H54 (cell line): ENCODE measurements around the gene LHFPL5.

Experiments
- DNase-seq: peaks from one replicate; pipeline ENCODE4 v3.0.0; 2011; ENCODE audit warnings: low spot score, mixed read lengths; ENCODE audit not compliant: insufficient read length
- FAIRE-seq: peaks from 3 replicates; lab custom pipeline; 2011; peaks lifted over from hg19 to GRCh38; lab: Jason Lieb, UNC
- POLR2A ChIP-seq: IDR thresholded peaks from 2 replicates; pipeline ENCODE4 v1.6.1; 2011; ENCODE audit warnings: low read depth, mild to moderate bottlenecking, low read length

Gene LHFPL5

GRCh38 chr6:35782424-35782823, 22.7 kb upstream of the LHFPL5 start:
- TF ChIP-seq POLR2A, result no peak
- DNase-seq (no peak), FAIRE-seq (no peak)

GRCh38 chr6:35784200-35784599, 21.0 kb upstream of the LHFPL5 start:
- TF ChIP-seq POLR2A, result no peak
- DNase-seq (no peak), FAIRE-seq (no peak)

- DNase-seq (no peak), FAIRE-seq (no peak)
- no peak for TF ChIP-seq POLR2A
Measured at GRCh38 chr6:35786272-35786671, 18.9 kb upstream of the LHFPL5 start.

- no peak for DNase-seq
- no peak for FAIRE-seq
- no peak for TF ChIP-seq POLR2A
Measured at GRCh38 chr6:35786810-35787209, 18.3 kb upstream of the LHFPL5 start.

- FAIRE-seq (no peak), DNase-seq (no peak)
- no peak for TF ChIP-seq POLR2A
Measured at GRCh38 chr6:35787266-35788218, 17.6 kb upstream of the LHFPL5 start.

- DNase-seq (no peak), FAIRE-seq (no peak)
- no peak for TF ChIP-seq POLR2A
Measured at GRCh38 chr6:35788423-35788982, 16.6 kb upstream of the LHFPL5 start.

- DNase-seq, result no peak
- no peak for FAIRE-seq
- no peak for TF ChIP-seq POLR2A
Measured at GRCh38 chr6:35790683-35791082, 14.5 kb upstream of the LHFPL5 start.

GRCh38 chr6:35794536-35795452, 10.4 kb upstream of the LHFPL5 start:
- FAIRE-seq, result no peak
- no peak for TF ChIP-seq POLR2A
- no peak for DNase-seq

GRCh38 chr6:35795453-35796071, 9.6 kb upstream of the LHFPL5 start:
- TF ChIP-seq POLR2A, result no peak
- DNase-seq (no peak), FAIRE-seq (no peak)

- FAIRE-seq (no peak), DNase-seq (no peak)
- TF ChIP-seq POLR2A, result no peak
Measured at GRCh38 chr6:35796236-35796635, 8.9 kb upstream of the LHFPL5 start.

- DNase-seq (no peak), FAIRE-seq (no peak)
- TF ChIP-seq POLR2A, result no peak
Measured at GRCh38 chr6:35797837-35798526, 7.2 kb upstream of the LHFPL5 start.

- no peak for TF ChIP-seq POLR2A
- FAIRE-seq (no peak), DNase-seq (no peak)
Measured at GRCh38 chr6:35798706-35799105, 6.4 kb upstream of the LHFPL5 start.

GRCh38 chr6:35801148-35801547, 4.0 kb upstream of the LHFPL5 start:
- no peak for FAIRE-seq
- TF ChIP-seq POLR2A, result no peak
- DNase-seq, result no peak
